ENCODE measurements around the gene RGS16. TPM values are rescaled to one million over a fixed set of nuclear protein-coding genes. Genes with fewer than 3 reads are reported as not detected.

The RGS16 gene
- total RNA-seq, 1 experiment from 2014 or later: 0.23 TPM

GRCh38 chr1:182614796-182615454, 10.7 kb upstream of the RGS16 start:
- Histone ChIP-seq H3K4me1 (ENCODE audit: control insufficient read depth, insufficient read depth, low read length) (no peaks in the 10 kb centered on the region; the same call in 1 of the 2 replicates), H3K4me3 (ENCODE audit: low read depth in 2 of 2, low read length in 2 of 2) (peak overlapping the region; percentile 32 to 43), H3K36me3 (ENCODE audit: control insufficient read depth, insufficient read depth, low read length) (no peaks in the 10 kb centered on the region), H3K27me3 (ENCODE audit: control insufficient read depth, insufficient read depth, low read length) (peaks cover 16% of the 10 kb centered on the region), H3K27ac (ENCODE audit: low read length) (no peak overlapping the region), H3K9me3 (ENCODE audit: control insufficient read depth, insufficient read depth, low read depth, low read length) (no peaks in the 10 kb centered on the region)
- intact Hi-C loops (cut with micrococcal nuclease; ENCODE audit: unreplicated experiment): no loop called here
- DNase-seq (ENCODE audit: low read depth, low spot score): no peak
- peak; percentile 72 for ATAC-seq
- CTCF ChIA-PET: no interaction called here
- TF ChIP-seq POLR2AphosphoS5 (IDR thresholded peaks at IDR 0.05; ENCODE audit: low read depth, low read length) (no peak), CTCF (IDR thresholded peaks at IDR 0.05) (no peak), TCF7L2 (IDR thresholded peaks at IDR 0.05; ENCODE audit: low read depth, low read length) (no peak), REST (IDR thresholded peaks at IDR 0.05; ENCODE audit: insufficient read depth in 1 of 2, low read depth in 2 of 2, low read length in 1 of 2) (no peak), SIN3A (IDR thresholded peaks at IDR 0.05; ENCODE audit: borderline replicate concordance, insufficient read depth, low read depth, low read length) (no peak)
- BruUV-seq (replicated peaks): no TSS peak
- in situ Hi-C loops (cut with HindIII; ENCODE audit: low pct_unique_long_range_greater_than_20kb, low sequenced_read_pairs): no loop called here
- POLR2A ChIA-PET: no interaction called here

GRCh38 chr1:182611787-182612186, 7.6 kb upstream of the RGS16 start:
- no peak for DNase-seq (ENCODE audit: low read depth, low spot score)
- no peak for ATAC-seq
- Histone ChIP-seq H3K27ac (ENCODE audit: low read length) (no peak overlapping the region), H3K36me3 (ENCODE audit: control insufficient read depth, insufficient read depth, low read length) (no peaks in the 10 kb centered on the region), H3K4me3 (ENCODE audit: low read depth in 2 of 2, low read length in 2 of 2) (no peak overlapping the region), H3K4me1 (ENCODE audit: control insufficient read depth, insufficient read depth, low read length) (no peaks in the 10 kb centered on the region; the same call in 1 of the 2 replicates), H3K27me3 (ENCODE audit: control insufficient read depth, insufficient read depth, low read length) (peaks cover 10% of the 10 kb centered on the region; the same call in 1 of the 2 replicates), H3K9me3 (ENCODE audit: control insufficient read depth, insufficient read depth, low read depth, low read length) (no peaks in the 10 kb centered on the region)
- no peak for TF ChIP-seq CTCF (IDR thresholded peaks at IDR 0.05)
- TF ChIP-seq TCF7L2 (IDR thresholded peaks at IDR 0.05; ENCODE audit: low read depth, low read length): no peak
- TF ChIP-seq POLR2AphosphoS5 (IDR thresholded peaks at IDR 0.05; ENCODE audit: low read depth, low read length): no peak
- no peak for TF ChIP-seq REST (IDR thresholded peaks at IDR 0.05; ENCODE audit: insufficient read depth in 1 of 2, low read depth in 2 of 2, low read length in 1 of 2)
- TF ChIP-seq SIN3A (IDR thresholded peaks at IDR 0.05; ENCODE audit: borderline replicate concordance, insufficient read depth, low read depth, low read length): no peak
- intact Hi-C loops (cut with micrococcal nuclease; ENCODE audit: unreplicated experiment) (no loop called here), in situ Hi-C loops (cut with HindIII; ENCODE audit: low pct_unique_long_range_greater_than_20kb, low sequenced_read_pairs) (no loop called here)
- ChIA-PET POLR2A (no interaction called here), CTCF (no interaction called here)
- no TSS peak for BruUV-seq (replicated peaks)
